GM19238 (cell line): ENCODE results near the gene SFMBT1.

ENCODE experiments used
- DNase-seq: peaks from one replicate; pipeline ENCODE4 v3.0.0; 2011; ENCODE audit warnings: low spot score; ENCODE audit not compliant: insufficient read length

Gene SFMBT1

GRCh38 chr3:52890735-52891134, 155.1 kb downstream of the SFMBT1 start:
- no peak for DNase-seq

GRCh38 chr3:52889901-52890300, 156.0 kb downstream of the SFMBT1 start:
- DNase-seq: no peak

GRCh38 chr3:52887166-52887565, 158.7 kb downstream of the SFMBT1 start:
- DNase-seq: no peak

- no peak for DNase-seq
Observed at GRCh38 chr3:52886049-52886730, 159.7 kb downstream of the SFMBT1 start.

- no peak for DNase-seq
Observed at GRCh38 chr3:52882377-52882776, 163.5 kb downstream of the SFMBT1 start.

- no peak for DNase-seq
Observed at GRCh38 chr3:52881871-52882270, 164.0 kb downstream of the SFMBT1 start.

- DNase-seq: no peak
Observed at GRCh38 chr3:52880474-52880873, 165.4 kb downstream of the SFMBT1 start.

GRCh38 chr3:52880047-52880446, 165.8 kb downstream of the SFMBT1 start:
- no peak for DNase-seq

GRCh38 chr3:52879581-52879980, 166.3 kb downstream of the SFMBT1 start:
- no peak for DNase-seq

GRCh38 chr3:52879090-52879489, 166.8 kb downstream of the SFMBT1 start:
- no peak for DNase-seq

- no peak for DNase-seq
Observed at GRCh38 chr3:52877085-52877484, 168.8 kb downstream of the SFMBT1 start.

- no peak for DNase-seq
Observed at GRCh38 chr3:52874864-52875587, 170.8 kb downstream of the SFMBT1 start.

GRCh38 chr3:52874160-52874701, 171.6 kb downstream of the SFMBT1 start:
- DNase-seq: no peak

GRCh38 chr3:52873433-52874159, 172.3 kb downstream of the SFMBT1 start:
- no peak for DNase-seq

- no peak for DNase-seq
Observed at GRCh38 chr3:52872245-52872644, 173.6 kb downstream of the SFMBT1 start.

- DNase-seq: no peak
Observed at GRCh38 chr3:52871761-52872160, 174.1 kb downstream of the SFMBT1 start.

GRCh38 chr3:52870471-52870870, 175.4 kb downstream of the SFMBT1 start:
- DNase-seq: no peak

- DNase-seq: no peak
Observed at GRCh38 chr3:52866427-52866826, 179.4 kb downstream of the SFMBT1 start.

- no peak for DNase-seq
Observed at GRCh38 chr3:52865994-52866393, 179.9 kb downstream of the SFMBT1 start.

- no peak for DNase-seq
Observed at GRCh38 chr3:52860424-52860768, 185.5 kb downstream of the SFMBT1 start.

- DNase-seq: no peak
Observed at GRCh38 chr3:52859686-52860423, 186.0 kb downstream of the SFMBT1 start.
